ENCODE results near the gene FN3K.

FN3K gene

DNA sequence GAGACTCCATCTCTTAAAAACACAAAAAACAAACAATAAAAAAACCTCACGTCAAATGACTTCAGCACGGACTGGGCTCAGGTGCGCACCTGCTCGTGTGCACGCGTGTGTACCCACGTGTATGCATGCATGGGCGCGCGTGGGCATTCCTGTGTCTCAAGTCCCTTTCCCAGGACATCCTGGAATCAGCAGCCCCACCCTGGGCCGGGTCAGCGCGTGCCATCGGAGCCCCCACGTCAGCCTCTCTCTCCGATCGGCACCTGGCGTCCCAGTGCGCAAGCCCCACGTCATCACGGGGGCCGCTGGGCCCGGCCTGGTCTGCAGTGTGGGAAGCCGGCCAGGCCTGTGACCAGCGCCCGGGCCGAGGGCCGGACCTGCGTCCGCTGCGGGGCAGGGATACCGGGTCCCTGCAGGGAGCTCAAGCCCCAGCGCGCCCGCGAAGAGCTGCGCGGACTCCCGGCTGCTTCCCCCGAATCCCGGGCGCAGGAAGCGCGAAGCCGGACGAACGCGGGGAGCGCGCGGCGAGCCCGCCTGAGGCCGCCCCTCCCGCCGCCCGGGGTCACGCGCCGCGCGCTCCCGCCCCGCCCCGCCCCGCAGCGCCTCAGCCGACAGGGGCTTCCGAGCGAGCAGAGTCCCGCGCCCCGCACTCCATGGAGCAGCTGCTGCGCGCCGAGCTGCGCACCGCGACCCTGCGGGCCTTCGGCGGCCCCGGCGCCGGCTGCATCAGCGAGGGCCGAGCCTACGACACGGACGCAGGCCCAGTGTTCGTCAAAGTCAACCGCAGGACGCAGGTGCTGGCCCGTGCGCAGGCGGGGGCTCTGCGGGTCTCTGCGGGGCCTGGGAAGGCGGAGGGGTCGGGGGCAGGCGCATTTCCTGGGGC is at the start of gene FN3K:
FN3K (plus strand) TSS at position 629 of the 880 bp plus-strand sequence; CDS start at position 651, 22 bp downstream.
- peak; percentile 30 for DNase-seq (ENCODE audit: low read depth, low spot score)

DNA sequence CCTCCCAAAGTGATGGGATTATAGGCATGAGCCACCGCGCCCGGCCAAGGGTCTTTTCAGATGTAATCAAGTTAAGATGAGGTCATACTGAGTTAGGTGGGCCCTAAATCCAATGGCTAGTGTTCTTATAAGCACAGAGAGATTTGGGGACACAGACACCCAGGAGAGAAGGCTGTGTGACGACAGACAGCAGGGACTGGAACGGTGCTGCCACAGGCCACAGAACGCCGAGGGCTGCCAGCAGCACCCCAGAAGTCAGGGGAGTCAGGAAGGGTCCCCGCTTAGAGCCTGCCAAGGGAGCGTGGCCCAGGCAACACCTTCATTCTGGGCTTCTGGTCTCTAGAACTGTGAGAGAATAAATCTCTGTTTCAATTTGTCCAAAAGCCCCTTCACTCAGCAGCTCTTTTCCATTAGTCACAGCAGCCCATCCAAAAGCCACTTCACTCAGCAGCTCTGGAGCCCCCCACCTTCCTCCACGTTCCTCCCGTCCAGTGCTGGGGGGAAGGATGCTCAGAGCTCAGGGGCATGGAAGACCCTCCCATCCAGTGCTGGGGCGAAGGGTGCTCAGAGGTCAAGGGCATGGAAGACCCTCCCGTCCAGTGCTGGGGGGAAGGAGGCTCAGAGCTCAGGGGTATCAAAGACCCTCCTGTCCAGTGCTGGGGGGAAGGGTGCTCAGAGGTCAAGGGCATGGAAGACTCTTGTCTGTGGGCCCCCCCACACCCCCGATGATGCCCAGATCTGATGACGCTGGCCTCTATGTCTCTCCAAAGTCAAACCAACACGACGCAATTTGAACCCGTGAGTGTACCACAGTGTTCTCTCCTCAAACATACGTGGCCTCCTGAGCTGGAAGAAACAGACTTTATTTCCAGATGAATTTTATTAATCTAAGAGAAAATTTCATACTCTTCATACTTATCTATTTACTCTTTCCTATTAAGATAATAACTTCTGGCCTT is 48.8 kb upstream of the FN3K start:
- no peak for DNase-seq (ENCODE audit: low read depth, low spot score)

DNA sequence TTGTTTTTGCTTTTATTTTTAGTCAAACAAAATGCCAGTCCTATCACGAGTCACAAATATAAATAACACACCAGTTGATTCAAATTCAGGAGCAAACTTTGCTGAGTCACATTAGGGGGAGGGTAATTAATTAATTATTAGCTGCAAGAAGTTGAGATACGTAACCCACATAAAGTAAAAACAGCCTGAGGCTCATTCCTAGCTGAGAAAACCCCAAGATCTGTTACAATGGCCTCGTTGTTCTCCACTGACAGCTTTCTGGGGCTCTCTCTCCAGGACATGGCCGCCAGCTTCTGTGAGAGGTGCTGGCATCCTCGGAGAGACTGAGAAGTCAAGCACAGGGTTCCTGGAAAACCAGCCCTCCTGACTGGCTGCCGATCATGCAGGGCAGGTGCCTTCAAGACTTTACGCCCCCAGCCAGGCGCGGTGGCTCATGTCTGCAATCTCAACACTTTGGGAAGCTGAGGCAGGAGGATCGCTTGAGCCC is 48.0 kb upstream of the FN3K start:
- DNase-seq (ENCODE audit: low read depth, low spot score) = no peak

DNA sequence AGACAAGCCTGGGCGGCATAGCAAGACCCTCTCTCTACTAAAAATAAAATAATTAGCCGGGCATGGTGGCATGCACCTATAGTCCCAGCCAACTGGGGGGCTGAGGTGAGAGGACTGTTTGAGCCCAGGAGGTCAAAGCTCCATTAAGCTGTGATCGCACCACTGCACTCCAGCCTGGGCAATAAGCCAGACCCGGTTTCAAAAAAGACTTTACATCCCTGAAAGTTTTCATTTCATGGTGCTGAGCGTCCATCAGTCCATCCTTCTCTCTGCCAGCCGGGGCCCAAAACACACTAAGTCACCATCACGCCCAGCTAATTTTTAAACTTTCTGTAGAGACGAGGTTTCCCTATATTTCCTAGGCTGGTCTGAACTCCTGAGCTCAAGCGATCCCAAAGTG is 47.5 kb upstream of the FN3K start:
- DNase-seq (ENCODE audit: low read depth, low spot score) = no peak

DNA sequence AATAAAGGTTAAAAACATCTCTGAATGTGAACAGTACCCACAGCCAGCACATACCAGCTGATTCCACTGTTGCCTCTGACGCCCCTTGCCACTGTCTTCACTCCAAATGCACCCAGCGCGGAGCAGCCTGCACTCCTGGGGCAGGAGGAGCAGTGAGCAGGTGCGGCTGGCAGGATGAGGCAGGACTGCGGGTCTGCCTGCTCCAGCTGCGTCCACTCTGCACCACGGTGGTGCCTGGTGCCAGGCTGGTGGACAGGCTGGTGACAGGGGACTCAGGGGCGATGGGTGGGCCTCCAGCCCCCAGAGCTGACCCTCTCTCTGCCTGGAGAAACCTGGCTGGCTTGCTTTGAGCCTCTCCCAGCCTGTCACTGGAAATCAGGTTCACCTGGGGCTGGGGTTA is 46.3 kb upstream of the FN3K start:
- no peak for DNase-seq (ENCODE audit: low read depth, low spot score)

DNA sequence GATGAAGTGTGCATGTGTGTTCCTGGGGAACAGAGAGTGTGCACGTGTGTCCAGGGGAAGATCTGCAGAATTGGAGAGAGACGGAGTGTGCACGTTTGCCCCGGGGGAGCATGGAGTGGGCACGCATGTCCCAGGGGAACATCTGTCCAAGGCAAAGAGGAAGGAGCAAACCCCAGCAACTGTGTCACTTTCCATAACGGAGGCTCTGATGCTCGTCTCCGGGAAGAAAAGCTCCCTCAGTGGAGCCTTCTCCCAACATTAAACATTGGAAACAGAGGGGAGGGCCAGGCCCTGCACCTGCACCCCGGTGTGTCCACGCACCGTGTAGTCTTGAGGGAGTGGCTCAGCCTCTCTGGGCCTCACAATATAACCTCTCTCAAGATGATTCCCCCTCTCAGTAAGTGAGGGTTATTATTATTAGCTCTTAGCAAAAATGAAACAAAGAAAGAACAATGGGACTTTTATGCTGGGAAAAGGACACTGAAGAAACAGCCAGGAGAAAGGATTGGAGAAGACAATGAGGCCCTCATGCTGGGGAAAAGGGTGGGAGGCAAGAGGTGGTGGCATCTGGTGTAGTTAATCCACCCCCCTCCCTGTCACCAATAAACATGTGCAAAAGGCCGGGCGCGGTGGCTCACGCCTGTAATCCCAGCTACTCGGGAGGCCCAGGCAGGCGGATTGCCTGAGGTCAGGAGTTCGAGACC is 44.5 kb upstream of the FN3K start:
- no peak for DNase-seq (ENCODE audit: low read depth, low spot score)

DNA sequence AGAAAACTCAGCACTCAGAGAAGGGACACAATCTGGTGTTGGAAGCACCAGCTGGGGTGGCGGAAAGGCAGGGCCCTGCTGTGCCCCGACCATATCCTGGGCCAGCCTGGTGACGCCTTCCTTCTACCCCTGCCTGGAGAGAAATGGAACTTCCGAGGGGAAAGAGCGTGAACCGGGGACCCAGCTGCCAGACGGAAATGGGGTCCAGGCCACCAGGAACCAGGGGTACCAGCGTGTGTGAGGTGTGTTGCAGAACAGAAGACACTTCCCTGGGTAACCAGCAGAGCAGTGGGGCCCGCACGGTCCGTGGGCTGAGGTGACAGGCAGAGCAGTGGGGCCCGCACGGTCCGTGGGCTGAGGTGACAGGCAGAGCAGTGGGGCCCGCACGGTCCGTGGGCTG is 43.7 kb upstream of the FN3K start:
- no peak for DNase-seq (ENCODE audit: low read depth, low spot score)

DNA sequence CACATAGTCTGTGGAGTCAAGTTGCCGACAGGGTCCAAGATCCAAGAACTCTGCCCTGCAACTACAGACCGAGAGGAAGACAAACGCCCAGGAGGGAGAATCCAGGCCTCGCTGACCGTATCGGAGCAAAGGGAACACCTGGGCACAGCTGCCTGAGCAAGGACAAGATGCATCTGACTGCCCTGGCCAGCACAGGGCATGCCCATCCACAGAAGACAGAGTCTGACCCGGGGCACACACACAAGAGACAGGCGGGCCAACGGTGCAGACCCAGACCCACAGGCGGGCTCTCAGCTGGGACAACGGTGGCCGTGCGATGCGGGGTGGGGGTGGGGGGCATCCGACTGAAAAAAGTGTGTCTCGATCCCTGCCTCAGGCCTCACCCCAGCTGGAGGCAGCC is 43.1 kb upstream of the FN3K start:
- no peak for DNase-seq (ENCODE audit: low read depth, low spot score)

DNA sequence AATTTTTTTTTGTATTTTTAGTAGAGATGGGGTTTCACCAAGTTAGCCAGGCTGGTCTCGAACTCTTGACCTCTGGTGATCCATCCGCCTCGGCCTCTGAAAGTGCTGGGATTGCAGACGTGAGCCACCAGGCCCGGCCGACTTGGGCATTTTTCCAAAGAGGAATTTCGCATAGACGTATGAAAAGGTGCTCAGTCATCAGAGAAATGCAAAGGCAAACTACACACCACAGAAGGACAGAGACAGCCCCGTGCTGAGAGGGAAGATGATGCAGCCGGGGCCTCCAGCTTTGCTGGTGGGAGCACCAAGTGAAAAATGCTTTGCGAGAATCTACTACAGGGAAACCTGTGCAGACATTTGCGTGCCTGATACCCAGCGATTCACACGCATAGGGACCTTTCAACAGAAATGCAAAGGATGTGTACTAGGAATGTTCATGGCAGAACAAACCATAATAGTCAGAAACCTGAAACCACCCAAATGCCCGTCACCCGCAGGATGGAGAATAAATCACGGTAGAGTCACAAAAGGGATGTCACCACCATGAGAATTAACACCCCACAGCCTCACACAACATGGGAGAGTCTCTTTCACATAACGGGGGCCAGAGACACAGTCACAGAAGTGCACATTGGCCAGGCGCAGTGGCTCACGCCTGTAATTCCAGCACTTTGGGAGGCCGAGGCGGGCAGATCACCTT is 42.1 kb upstream of the FN3K start:
- no peak for DNase-seq (ENCODE audit: low read depth, low spot score)

DNA sequence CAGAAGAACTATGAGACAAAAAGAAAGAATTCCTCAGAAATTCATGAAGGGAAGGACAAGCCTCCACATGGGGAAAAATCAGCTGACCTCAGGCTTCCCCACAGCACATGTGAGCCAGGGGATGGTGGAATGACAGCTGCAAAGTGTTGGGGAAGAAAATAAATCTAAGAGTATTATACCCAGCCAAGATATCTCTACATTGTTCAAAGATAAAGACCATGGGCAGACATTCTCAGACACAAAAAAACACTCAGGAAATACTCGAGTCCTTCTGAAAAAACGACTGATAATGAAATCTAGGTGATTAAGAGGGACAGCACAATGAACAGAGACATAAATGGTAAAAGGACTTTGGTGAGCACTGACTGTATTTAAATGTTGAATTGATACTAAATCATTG is 40.8 kb upstream of the FN3K start:
- no peak for DNase-seq (ENCODE audit: low read depth, low spot score)

DNA sequence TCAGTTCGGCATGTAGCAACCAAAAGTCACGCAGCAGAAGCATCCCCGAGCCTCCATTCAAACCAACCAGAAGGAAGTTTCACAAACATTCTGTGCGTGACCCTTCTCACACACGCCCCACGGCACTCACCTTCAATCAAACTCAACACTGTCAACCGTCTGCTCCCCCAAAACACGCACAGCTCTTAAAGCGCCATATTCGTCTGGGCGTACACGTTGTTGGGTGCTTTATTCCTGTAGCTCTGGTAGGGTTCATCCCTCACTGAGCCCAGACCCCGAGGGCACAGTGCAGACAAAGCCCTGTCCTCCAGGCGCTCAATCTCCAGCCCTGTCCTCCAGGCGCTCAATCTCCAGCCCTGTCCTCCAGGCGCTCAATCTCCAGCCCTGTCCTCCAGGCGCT is 39.2 kb upstream of the FN3K start:
- DNase-seq (ENCODE audit: low read depth, low spot score) = no peak

DNA sequence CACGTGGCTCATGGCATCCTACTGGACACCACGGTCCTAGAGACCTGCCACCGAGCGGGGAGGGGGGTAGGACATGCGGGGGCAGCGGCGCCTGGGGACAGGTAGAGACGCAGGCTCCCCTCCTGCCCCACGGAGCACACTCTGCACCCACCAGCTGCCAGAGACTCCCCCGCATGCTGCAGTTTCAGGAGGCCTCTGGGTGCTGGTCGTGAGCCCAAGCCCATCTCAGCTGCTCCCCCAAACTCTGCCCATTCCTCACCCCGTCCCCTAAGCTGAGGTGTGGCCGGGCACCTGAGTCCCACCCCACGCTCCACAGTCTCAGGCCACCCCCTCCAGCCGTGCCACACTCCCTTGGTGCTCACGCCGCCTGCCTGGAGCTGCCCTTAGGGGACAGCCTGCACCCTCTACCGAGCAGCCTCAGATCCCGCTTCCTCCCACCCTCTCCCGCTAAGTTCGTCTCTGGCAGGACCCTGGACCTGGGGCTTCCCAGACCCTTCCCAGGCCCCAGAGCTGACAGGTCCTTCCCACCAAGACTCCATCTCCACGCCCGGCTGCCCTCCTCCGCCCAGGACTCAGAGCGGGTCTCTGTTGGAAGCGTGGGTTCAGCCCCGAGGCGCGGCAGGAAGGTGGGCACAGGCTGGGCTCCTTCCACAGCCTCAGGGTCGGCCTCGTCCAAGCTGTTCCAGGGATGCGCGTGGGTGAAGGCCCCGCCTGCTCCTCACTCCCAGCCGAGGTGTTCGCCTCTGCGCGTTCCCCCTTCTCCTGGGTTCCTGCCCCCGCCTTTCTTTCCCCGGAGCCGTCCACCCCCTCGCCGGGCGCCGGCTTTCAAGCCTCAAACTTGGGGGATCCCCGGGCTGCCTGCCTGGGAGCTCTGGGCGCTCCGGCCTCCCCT is 38.3 kb upstream of the FN3K start:
- DNase-seq (ENCODE audit: low read depth, low spot score) = no peak

DNA sequence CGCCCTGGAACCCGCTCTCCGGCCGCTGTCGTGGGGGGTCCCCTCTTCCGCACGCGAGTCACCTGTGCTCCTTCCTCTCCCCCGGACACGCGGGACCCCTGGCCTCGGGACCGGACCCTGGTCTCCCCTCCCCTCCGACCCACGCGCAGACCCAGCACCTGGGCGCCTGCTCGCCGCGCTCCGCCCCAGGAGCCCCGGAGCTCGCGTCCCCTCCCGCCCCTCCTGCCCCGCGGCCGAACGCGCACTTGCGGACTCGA is 37.7 kb upstream of the FN3K start:
- no peak for DNase-seq (ENCODE audit: low read depth, low spot score)

DNA sequence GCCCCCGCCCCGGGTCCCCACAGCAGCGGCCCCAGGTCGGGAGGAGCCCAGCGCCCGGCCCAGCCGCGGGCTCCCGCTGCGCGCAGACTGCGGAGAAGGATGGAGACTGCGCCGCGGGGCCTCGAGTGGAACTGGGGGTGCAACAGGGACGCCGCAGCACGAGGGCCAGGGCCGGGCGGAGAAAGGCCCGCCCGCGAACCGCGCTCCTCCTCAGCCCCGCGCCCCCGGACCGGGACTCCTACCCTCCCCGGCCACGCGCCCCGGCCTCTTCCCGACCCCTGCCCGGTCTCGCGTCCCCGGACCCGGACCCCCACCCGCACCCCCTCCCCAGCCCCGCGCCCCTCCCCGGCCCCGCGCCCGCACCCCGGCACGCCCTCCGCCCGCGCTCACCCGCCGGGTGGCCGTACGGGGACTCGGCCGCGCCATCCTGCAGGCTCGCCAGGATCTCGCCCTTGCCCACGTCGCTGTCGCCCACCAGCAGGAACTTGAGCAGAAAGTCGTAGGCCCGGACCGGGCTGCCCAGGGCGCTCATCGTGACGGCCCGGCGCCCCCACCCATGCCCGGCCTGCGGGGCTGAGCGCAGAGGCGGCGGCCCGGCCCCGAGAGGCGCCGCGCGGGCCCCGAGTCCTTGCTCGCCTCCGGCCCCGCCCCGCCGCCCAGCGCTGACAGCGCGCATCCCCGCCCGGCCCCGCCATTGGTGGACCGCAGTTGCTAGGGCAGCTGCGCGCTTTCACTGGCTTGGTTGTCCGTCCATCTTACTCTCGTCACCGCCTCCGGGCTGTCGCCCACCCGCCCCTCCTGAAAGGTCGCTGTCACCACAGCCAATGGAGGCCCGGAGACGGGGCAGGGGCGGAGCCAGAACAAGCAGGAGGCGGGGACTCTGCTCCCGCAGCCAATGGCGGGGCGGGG is 37.1 kb upstream of the FN3K start, which contains the start of gene RAB40B:
RAB40B (minus strand) TSS at position 634 of the 909 bp plus-strand sequence; CDS start at position 532, 102 bp downstream.
- DNase-seq (ENCODE audit: low read depth, low spot score) = peak; percentile 94

DNA sequence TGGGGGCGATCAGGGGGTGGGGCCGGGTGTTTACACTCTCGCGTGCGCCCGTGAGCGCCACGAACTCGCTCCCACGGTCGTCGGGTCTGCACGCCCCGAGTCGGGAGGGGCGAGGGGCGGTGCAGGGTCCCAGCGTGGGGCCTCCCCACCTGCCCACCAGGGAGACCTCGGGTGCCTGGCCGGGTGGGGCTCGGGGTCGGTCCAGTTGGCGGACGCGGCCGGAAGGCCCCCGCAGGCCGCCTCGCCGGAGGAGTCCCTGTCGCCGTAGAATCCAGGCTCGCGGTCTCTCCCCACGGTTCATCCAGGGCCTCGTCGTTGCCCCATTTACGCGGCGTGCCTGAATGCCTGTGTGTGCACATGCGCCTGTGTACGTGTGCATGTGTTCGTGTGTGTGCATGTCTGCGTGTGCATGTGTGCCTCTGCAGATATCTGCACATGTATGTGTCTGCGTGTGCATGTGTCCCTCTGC is 36.4 kb upstream of the FN3K start:
- no peak for DNase-seq (ENCODE audit: low read depth, low spot score)

DNA sequence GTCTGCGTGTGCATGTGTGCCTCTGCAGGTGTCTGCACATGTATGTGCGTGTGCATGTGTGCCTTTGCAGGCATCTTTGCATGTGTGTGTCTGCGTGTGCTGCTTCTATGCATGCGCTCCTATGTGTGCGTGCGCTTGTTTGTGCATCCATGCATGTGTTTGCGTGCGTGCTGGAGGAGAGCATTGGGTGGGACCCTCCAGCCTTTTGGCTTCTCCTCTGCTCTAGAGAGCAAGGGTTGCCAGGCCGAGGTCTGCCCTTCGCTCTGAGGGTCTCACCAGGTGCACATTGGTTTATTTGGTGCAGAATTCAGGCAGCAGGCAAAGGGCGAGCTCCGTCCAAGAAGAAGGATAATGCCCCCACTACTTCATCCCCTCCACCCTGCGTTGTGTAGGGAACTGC is 35.9 kb upstream of the FN3K start:
- no peak for DNase-seq (ENCODE audit: low read depth, low spot score)

DNA sequence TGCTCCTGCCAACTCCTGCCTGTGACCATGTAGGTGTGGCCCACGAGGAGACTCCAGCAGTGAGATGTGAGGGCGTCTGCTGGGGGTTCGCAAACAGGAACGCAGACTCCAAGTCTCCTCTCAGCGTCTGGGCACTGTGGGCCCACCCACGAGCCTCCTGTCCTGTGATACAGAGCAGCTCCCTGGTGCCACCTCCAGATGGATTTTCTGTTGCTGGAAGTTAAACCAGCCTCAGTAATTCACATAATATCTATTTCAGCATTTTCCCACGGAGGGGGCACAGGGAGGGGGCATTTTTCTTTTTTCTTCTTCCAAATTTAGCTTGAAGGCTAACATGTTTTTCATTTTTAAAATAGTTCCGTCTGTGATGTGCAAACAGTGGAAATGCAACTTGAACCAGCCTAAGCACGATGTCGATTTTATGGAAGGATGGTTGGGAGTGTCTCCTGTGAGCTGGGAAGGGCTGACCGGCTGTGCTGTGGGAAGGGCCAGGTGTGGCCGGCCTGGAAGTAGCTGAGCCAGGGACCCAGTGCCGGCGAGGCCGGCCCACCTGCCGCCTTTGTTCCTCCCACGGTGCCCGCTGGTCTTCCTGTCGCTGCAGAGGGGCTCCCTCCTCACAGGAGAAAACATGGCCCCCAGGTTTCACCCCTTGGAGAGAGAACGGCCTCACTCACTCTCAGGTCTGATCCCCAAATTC is 33.0 kb upstream of the FN3K start:
- no peak for DNase-seq (ENCODE audit: low read depth, low spot score)

DNA sequence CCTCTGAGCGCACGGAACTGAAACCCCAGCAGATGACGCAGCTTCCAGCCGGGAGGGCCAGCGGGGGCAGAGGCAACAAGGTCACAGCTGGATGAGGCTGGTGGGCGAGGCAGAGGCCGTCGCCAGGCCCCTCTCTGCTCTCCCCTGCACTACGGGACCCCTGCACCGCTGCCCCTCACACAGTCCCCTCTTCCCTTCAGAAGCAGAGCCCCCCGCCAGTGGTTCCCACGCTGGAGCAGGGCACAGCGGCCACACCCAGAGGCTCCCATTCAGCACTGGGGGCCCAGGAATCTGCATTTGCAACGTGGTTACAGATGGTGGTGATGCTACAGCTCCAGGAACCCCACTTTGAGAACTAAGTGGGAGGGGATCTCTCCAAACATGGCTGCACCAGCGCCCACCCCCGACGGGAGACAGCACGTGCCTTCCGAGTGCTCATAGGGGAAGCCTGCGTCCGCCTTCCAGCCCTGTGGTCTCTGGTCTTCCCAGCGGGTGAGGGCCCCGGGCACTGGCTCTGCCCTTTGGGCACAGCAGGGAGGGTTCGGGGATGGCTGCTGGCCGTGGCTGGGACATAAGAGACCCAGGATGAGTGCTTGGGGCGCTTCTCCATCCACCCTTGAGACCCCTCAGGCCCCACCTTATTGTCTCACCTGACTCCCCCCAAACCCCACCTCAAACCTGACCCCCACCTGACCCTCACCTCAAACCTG is 32.2 kb upstream of the FN3K start:
- DNase-seq (ENCODE audit: low read depth, low spot score) = no peak
